OCI-LY1 (cell line): ENCODE data around the gene DYNLL1.
A peak's percentile ranks its signal among the peaks of the same experiment; 100 is the strongest.
"Not testable (repeated sequence)": the region's sequence is repeated elsewhere in the genome, so short reads cannot be mapped to it uniquely, and the experiment has no call there.

Experiments used
- H2AFZ ChIP-seq: fragments of 200-600 bp; sonication (generic), shearing (Covaris generic); 2 replicates; pipeline ENCODE4 v1.6.0; 2014; ENCODE audit warnings: antibody characterized with exemption, mild to moderate bottlenecking, low read length
- H3F3A ChIP-seq: fragments of 200-600 bp; sonication (generic), shearing (Covaris generic); 2 replicates; pipeline ENCODE4 v1.6.0; 2014; ENCODE audit warnings: mild to moderate bottlenecking, antibody characterized with exemption, low read length, moderate library complexity; ENCODE audit not compliant: insufficient read depth
- H3K27ac ChIP-seq: fragments of 200-600 bp; sonication (generic); 2 replicates; pipeline ENCODE4 v1.5.1; 2014; ENCODE audit warnings: low read length, mixed run types, mild to moderate bottlenecking, low read depth; ENCODE audit not compliant: poor library complexity, severe bottlenecking
- H3K27me3 ChIP-seq: fragments of 200-600 bp; sonication (generic); 2 replicates; pipeline ENCODE4 v1.6.0; 2014; ENCODE audit warnings: antibody characterized with exemption, mild to moderate bottlenecking, low read length, moderate library complexity; ENCODE audit not compliant: insufficient read depth
- H3K36me3 ChIP-seq: fragments of 200-600 bp; sonication (generic); 2 replicates; pipeline ENCODE4 v1.6.1; 2014; ENCODE audit warnings: mild to moderate bottlenecking, antibody characterized with exemption, low read length, moderate library complexity, mixed read lengths; ENCODE audit not compliant: insufficient read depth
- H3K4me1 ChIP-seq: fragments of 200-600 bp; sonication (generic); 2 replicates; pipeline ENCODE4 v1.5.1; 2014; ENCODE audit warnings: mild to moderate bottlenecking, low read length, moderate library complexity; ENCODE audit not compliant: insufficient read depth, severe bottlenecking
- H3K4me2 ChIP-seq: fragments of 200-600 bp; sonication (generic), shearing (Covaris generic); 2 replicates; pipeline ENCODE4 v1.6.1; 2014; ENCODE audit warnings: low read length
- H3K4me3 ChIP-seq: fragments of 200-600 bp; sonication (generic); 2 replicates; pipeline ENCODE4 v1.5.1; 2014; ENCODE audit warnings: low read length, low read depth, mild to moderate bottlenecking, mixed read lengths; ENCODE audit not compliant: poor library complexity, severe bottlenecking
- H3K79me2 ChIP-seq: fragments of 200-600 bp; shearing (Covaris generic); 2 replicates; pipeline ENCODE4 v1.6.1; 2016; ENCODE audit warnings: mixed run types, low read length, mixed read lengths; ENCODE audit not compliant: insufficient read depth
- H3K9ac ChIP-seq: fragments of 200-600 bp; sonication (generic), shearing (Covaris generic); 2 replicates; pipeline ENCODE4 v1.6.1; 2014; ENCODE audit warnings: mild to moderate bottlenecking, low read length, mixed read lengths
- H3K9me2 ChIP-seq: fragments of 200-600 bp; sonication (generic), shearing (Covaris generic); 2 replicates; pipeline ENCODE4 v1.6.1; 2014; ENCODE audit warnings: low read depth, mild to moderate bottlenecking, low read length, mixed read lengths
- H3K9me3 ChIP-seq: fragments of 200-600 bp; shearing (Covaris generic); 2 replicates; pipeline ENCODE4 v1.6.1; 2014; ENCODE audit warnings: low read length, mixed read lengths
- H4K20me1 ChIP-seq: fragments of 200-600 bp; sonication (generic), shearing (Covaris generic); 2 replicates; pipeline ENCODE4 v1.6.0; 2016; ENCODE audit warnings: mild to moderate bottlenecking, low read length; ENCODE audit not compliant: insufficient read depth
- CTCF ChIP-seq: fragments of 200-600 bp; sonication (generic), shearing (Covaris generic); IDR thresholded peaks from 2 replicates; pipeline ENCODE4 v1.5.1; 2017; ENCODE audit warnings: mild to moderate bottlenecking, antibody characterized with exemption, low read length, moderate library complexity, mixed read lengths
- EZH2 ChIP-seq: fragments of 200-600 bp; sonication (generic), shearing (Covaris generic); IDR thresholded peaks from 2 replicates; pipeline ENCODE4 v1.8.0; 2017; ENCODE audit warnings: borderline replicate concordance, mixed run types, mild to moderate bottlenecking, antibody characterized with exemption, low read length, moderate library complexity, mixed read lengths

The DYNLL1 gene

GRCh38 chr12:120529641-120530417, 33.9 kb downstream of the DYNLL1 start:
- Histone ChIP-seq H3K27ac (peak overlapping the region; percentile 81), H2AFZ (peak overlapping the region; percentile 99), H4K20me1 (no peaks in the 10 kb centered on the region), H3K9me2 (no peaks in the 10 kb centered on the region), H3K79me2 (no peaks in the 10 kb centered on the region), H3K9ac (peak overlapping the region; percentile 88), H3F3A (0 out of 2 replicates have a peak, but pooled peaks cover 10% of the 10 kb centered on the region), H3K4me1 (peaks cover 29% of the 10 kb centered on the region), H3K36me3 (no peaks in the 10 kb centered on the region), H3K4me3 (peak overlapping the region; percentile 93), H3K9me3 (no peaks in the 10 kb centered on the region), H3K4me2 (peak overlapping the region; percentile 100), H3K27me3 (no peaks in the 10 kb centered on the region)
- TF ChIP-seq EZH2 (no peak), CTCF (no peak)

GRCh38 chr12:120530418-120530761, 34.5 kb downstream of the DYNLL1 start:
- not testable (repeated sequence) for H3K27me3 ChIP-seq, H3K4me3 ChIP-seq, H3K27ac ChIP-seq, H2AFZ ChIP-seq, H3K9me3 ChIP-seq, H3K36me3 ChIP-seq, H3K79me2 ChIP-seq, H4K20me1 ChIP-seq, H3K9me2 ChIP-seq, H3K9ac ChIP-seq
- Histone ChIP-seq H3F3A (0 out of 2 replicates have a peak, but pooled peaks cover 10% of the 10 kb centered on the region), H3K4me1 (peaks cover 29% of the 10 kb centered on the region), H3K4me2 (peak overlapping the region; percentile 100; the same call in 1 of the 2 replicates)

- Histone ChIP-seq H3K27me3 (no peaks in the 10 kb centered on the region), H4K20me1 (no peaks in the 10 kb centered on the region), H3K36me3 (peaks cover 8% of the 10 kb centered on the region; the same call in 1 of the 2 replicates), H3K4me1 (peaks cover 51% of the 10 kb centered on the region), H3K9ac (no peak overlapping the region), H3K79me2 (peaks cover 29% of the 10 kb centered on the region), H3K4me3 (no peak overlapping the region), H2AFZ (no peak overlapping the region), H3K27ac (peak overlapping the region; percentile 78), H3K9me3 (no peaks in the 10 kb centered on the region), H3K9me2 (no peaks in the 10 kb centered on the region), H3F3A (0 out of 2 replicates have a peak, but pooled peaks cover 10% of the 10 kb centered on the region), H3K4me2 (no peak overlapping the region)
- TF ChIP-seq EZH2 = no peak
- no peak for TF ChIP-seq CTCF
These were observed 36.9 kb downstream of the DYNLL1 start for GRCh38 chr12:120532701-120533238.
